Endothelial cell of umbilical vein (primary cell): ENCODE measurements around the gene HPSE2. TPM values are rescaled to one million over a fixed set of nuclear protein-coding genes. Genes with fewer than 3 reads are reported as not detected.

Experiments
- BruUV-seq: library from RNA; stranded (reverse); fragments of 400-500 nt; replicated peaks from 2 replicates; lab custom pipeline; 2021; lab: Mats Ljungman, UMichigan
- CTCF ChIA-PET: fragments of 300-600, 350-600 bp; sonication (Branson Sonifier 250); formaldehyde crosslinking; loops from one replicate; lab custom pipeline; 2021; ENCODE audit warnings: antibody characterized with exemption, inconsistent platforms; lab: Charles Lee
- POLR2A ChIA-PET: fragments of 300-600, 350-600 bp; sonication (Branson Sonifier 250); formaldehyde crosslinking; loops from one replicate; lab custom pipeline; 2021; ENCODE audit warnings: antibody characterized with exemption, inconsistent platforms; lab: Charles Lee
- DNase-seq: peaks from one replicate; pipeline ENCODE4 v3.0.0-alpha.2; 2011; ENCODE audit warnings: low read depth, low spot score
- FAIRE-seq: peaks from 2 replicates; lab custom pipeline; 2011; peaks lifted over from hg19 to GRCh38; lab: Jason Lieb, UNC
- H2AFZ ChIP-seq: 2 replicates; pipeline ENCODE4 v1.6.0; 2012; ENCODE audit warnings: low read depth, low read length, control low read depth, inconsistent platforms
- H3K27ac ChIP-seq: 2 replicates; pipeline ENCODE4 v1.5.1; 2011; ENCODE audit warnings: low read depth, mild to moderate bottlenecking, control low read depth, low read length, moderate library complexity; ENCODE audit not compliant: insufficient read depth
- H3K27me3 ChIP-seq, 2 experiments: 2 replicates each; pipeline versions ENCODE4 v1.6.0 to v1.6.1; 2011; ENCODE audit warnings: low read length in 2 of 2, mixed read lengths in 1 of 2; ENCODE audit not compliant: control insufficient read depth in 2 of 2, insufficient read depth in 2 of 2
- H3K36me3 ChIP-seq, 2 experiments: 2 replicates in 1 of 2; 3 replicates in 1 of 2; pipeline ENCODE4 v1.5.1; 2011; ENCODE audit warnings: low read length in 2 of 2, mild to moderate bottlenecking in 1 of 2, moderate library complexity in 1 of 2; ENCODE audit not compliant: control insufficient read depth in 2 of 2, insufficient read depth in 2 of 2; ENCODE audit errors: extremely low read depth in 1 of 2
- H3K4me1 ChIP-seq: 3 replicates; pipeline ENCODE4 v1.5.1; 2011; ENCODE audit warnings: mild to moderate bottlenecking, low read length; ENCODE audit not compliant: control insufficient read depth, insufficient read depth; ENCODE audit errors: extremely low read depth
- H3K4me2 ChIP-seq: 2 replicates; pipeline ENCODE4 v1.6.1; 2011; ENCODE audit warnings: low read length, control low read depth, mixed read lengths; ENCODE audit not compliant: insufficient read depth
- H3K4me3 ChIP-seq, 3 experiments: fragments of 200-600 bp in 1 of 3; sonication (generic), shearing (Covaris generic) in 1 of 3; replicated peaks in 1 of 3; 2 replicates each; pipeline ENCODE4 v1.5.1; 2011 to 2016; ENCODE audit warnings: control low read depth in 3 of 3, low read length in 3 of 3, mild to moderate bottlenecking in 2 of 3, inconsistent platforms in 1 of 3, low read depth in 1 of 3, moderate library complexity in 1 of 3; ENCODE audit not compliant: insufficient read depth in 1 of 3
- H3K79me2 ChIP-seq: 2 replicates; pipeline ENCODE4 v1.6.0; 2012; ENCODE audit warnings: low read length, inconsistent platforms; ENCODE audit not compliant: control insufficient read depth, insufficient read depth
- H3K9ac ChIP-seq: replicated peaks from 2 replicates; pipeline ENCODE3; 2011; ENCODE audit warnings: low read length, control low read depth; ENCODE audit not compliant: insufficient read depth; ENCODE audit errors: extremely low read depth
- H3K9me1 ChIP-seq: replicated peaks from 3 replicates; pipeline ENCODE4 v1.6.0; 2011; ENCODE audit warnings: mild to moderate bottlenecking, low read length; ENCODE audit not compliant: control insufficient read depth, insufficient read depth; ENCODE audit errors: extremely low read depth
- H3K9me3 ChIP-seq: replicated peaks from 2 replicates; pipeline ENCODE4 v1.5.1; 2012; ENCODE audit warnings: low read length, inconsistent platforms; ENCODE audit not compliant: control insufficient read depth, insufficient read depth
- H4K20me1 ChIP-seq: replicated peaks from 2 replicates; pipeline ENCODE3; 2011; ENCODE audit warnings: mild to moderate bottlenecking, low read length; ENCODE audit not compliant: control insufficient read depth, insufficient read depth; ENCODE audit errors: extremely low read depth
- EZH2 ChIP-seq: IDR thresholded peaks from 2 replicates; pipeline ENCODE4 v1.6.1; 2012; ENCODE audit warnings: borderline replicate concordance, low read depth, mild to moderate bottlenecking, moderate library complexity, low read length, inconsistent platforms; ENCODE audit not compliant: severe bottlenecking
- FOS ChIP-seq: IDR thresholded peaks from 2 replicates; pipeline ENCODE4 v1.6.1; 2011; ENCODE audit warnings: mild to moderate bottlenecking, low read length, moderate library complexity, borderline replicate concordance; ENCODE audit not compliant: insufficient read depth
- GATA2 ChIP-seq: IDR thresholded peaks from 2 replicates; pipeline ENCODE4 v1.7.0; 2011; ENCODE audit warnings: low read depth, mild to moderate bottlenecking, moderate library complexity, mixed read lengths, low read length; ENCODE audit not compliant: insufficient read length, insufficient read depth
- JUN ChIP-seq: IDR thresholded peaks from 2 replicates; pipeline ENCODE4 v1.6.1; 2011; ENCODE audit warnings: borderline replicate concordance, low read depth; ENCODE audit not compliant: insufficient read length, insufficient read depth
- MYC ChIP-seq: IDR thresholded peaks from one replicate; pipeline ENCODE4 v1.6.1; 2011; ENCODE audit warnings: mild to moderate bottlenecking, low read depth, low read length
- POLR2A ChIP-seq: IDR thresholded peaks from 2 replicates; pipeline ENCODE4 v1.6.1; 2012; ENCODE audit warnings: low read depth, mild to moderate bottlenecking, control low read depth, low read length
- POLR2AphosphoS5 ChIP-seq: IDR thresholded peaks from 2 replicates; pipeline ENCODE4 v1.6.1; 2012; ENCODE audit warnings: low read depth, mild to moderate bottlenecking, control low read depth, low read length, moderate library complexity; ENCODE audit not compliant: insufficient read depth
- dilution Hi-C: fragments of 300-500 bp; cut with MboI; formaldehyde crosslinking; loops from one replicate; pipeline ENCODE4 v1.15.0; 2019; ENCODE audit warnings: low sequenced_read_pairs; ENCODE audit not compliant: extremely low pct_ligation_motif_present
- intact Hi-C: fragments of 100-400 bp; cut with micrococcal nuclease; formaldehyde crosslinking; loops from one replicate; pipeline ENCODE4 v1.10.0; 2022
- polyA plus RNA-seq, 4 experiments: library from polyadenylated mRNA; depleted of rRNA in 3 of 4; stranded (reverse) in 3 of 4; unstranded in 1 of 4; fragments of >200 nt; gene quantifications; 2 replicates each; pipeline versions ENCODE4 v1.2.1 to v1.2.3, GENCODE V29; 2011 to 2012; ENCODE audit warnings: missing spikeins in 1 of 4
- total RNA-seq: library from RNA; stranded (reverse); gene quantifications from 2 replicates; pipeline ENCODE4 v1.2.3, GENCODE V29; 2021
- TF ChIP-seq, protein P1 (sequence below), 2 donors: IDR thresholded peaks; 1 replicate in 1 of 2; 2 replicates in 1 of 2; pipeline ENCODE4 v1.5.1; 2011; ENCODE audit warnings: low read length in 2 of 2, mild to moderate bottlenecking in 2 of 2, moderate library complexity in 2 of 2, control low read depth in 1 of 2, inconsistent platforms in 1 of 2, low read depth in 1 of 2; ENCODE audit not compliant: insufficient read depth in 1 of 2; ENCODE audit errors: extremely low read depth in 1 of 2
- TF ChIP-seq, protein P2 (sequence below): IDR thresholded peaks from 2 replicates; pipeline ENCODE4 v1.6.1; 2011; ENCODE audit not compliant: insufficient read depth, insufficient read length

HPSE2 gene
- total and polyA plus RNA-seq, 2 donors (not counting 3 experiments of a cell fraction or from before 2014, with no cell fraction given): not detected

DNA sequence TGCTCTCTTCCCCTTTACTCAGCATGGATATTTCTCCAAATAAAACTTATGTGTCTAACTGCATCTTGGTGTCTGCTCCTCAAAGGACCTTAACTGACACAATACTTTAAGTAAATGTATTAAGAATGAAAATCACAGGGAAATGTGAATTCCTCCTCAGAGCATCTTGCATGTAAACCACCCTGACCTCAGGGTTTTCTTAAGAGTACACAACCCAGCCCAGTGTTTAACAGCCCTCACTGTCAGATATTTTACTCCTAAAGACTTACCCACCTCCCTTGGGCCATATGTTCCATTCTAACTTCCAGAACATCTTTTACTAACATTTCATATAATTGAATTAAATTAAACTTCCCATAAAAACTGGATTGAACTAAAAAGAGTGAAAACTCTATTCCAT lies 315.3 kb downstream of the HPSE2 start:
- no peak for DNase-seq
- ChIA-PET POLR2A (no interaction called here), CTCF (no interaction called here)
- Histone ChIP-seq H3K27ac (no peak overlapping the region), H2AFZ (no peak overlapping the region), H4K20me1 (no peaks in the 10 kb centered on the region), H3K4me1 (no peaks in the 10 kb centered on the region), H3K36me3 (no peaks in the 10 kb centered on the region), H3K9me1 (no peaks in the 10 kb centered on the region), H3K27me3 (no peaks in the 10 kb centered on the region), H3K79me2 (no peaks in the 10 kb centered on the region), H3K4me3 (no peak overlapping the region), H3K4me2 (no peak overlapping the region), H3K9me3 (peaks cover 7% of the 10 kb centered on the region), H3K9ac (no peak overlapping the region)
- FAIRE-seq: no peak
- dilution Hi-C loops (no loop called here), intact Hi-C loops (no loop called here)
- TF ChIP-seq POLR2AphosphoS5 (no peak), MYC (no peak), POLR2A (no peak), JUN (no peak), GATA2 (no peak), EZH2 (no peak), FOS (no peak)
- TF ChIP-seq, protein P1, sequence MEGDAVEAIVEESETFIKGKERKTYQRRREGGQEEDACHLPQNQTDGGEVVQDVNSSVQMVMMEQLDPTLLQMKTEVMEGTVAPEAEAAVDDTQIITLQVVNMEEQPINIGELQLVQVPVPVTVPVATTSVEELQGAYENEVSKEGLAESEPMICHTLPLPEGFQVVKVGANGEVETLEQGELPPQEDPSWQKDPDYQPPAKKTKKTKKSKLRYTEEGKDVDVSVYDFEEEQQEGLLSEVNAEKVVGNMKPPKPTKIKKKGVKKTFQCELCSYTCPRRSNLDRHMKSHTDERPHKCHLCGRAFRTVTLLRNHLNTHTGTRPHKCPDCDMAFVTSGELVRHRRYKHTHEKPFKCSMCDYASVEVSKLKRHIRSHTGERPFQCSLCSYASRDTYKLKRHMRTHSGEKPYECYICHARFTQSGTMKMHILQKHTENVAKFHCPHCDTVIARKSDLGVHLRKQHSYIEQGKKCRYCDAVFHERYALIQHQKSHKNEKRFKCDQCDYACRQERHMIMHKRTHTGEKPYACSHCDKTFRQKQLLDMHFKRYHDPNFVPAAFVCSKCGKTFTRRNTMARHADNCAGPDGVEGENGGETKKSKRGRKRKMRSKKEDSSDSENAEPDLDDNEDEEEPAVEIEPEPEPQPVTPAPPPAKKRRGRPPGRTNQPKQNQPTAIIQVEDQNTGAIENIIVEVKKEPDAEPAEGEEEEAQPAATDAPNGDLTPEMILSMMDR (IDR thresholded peaks at IDR 0.05; ENCODE audit: extremely low read depth in 1 of 2, insufficient read depth in 1 of 2, low read depth in 1 of 2, low read length in 2 of 2): no peak
- TF ChIP-seq, protein P2, sequence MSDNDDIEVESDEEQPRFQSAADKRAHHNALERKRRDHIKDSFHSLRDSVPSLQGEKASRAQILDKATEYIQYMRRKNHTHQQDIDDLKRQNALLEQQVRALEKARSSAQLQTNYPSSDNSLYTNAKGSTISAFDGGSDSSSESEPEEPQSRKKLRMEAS: no peak
- BruUV-seq: no TSS peak
